Cortex of kidney (tissue), 1 donor: ENCODE data around the gene SLC2A9.

ENCODE experiments used
- DNase-seq: peaks from one replicate; lab custom pipeline; 2025; lab: John Stamatoyannopoulos, UW

Gene SLC2A9

GRCh38 chr4:10045481-10045880 is 24.2 kb upstream of the SLC2A9 start:
- no peak for DNase-seq

- DNase-seq, result no peak
Measured at GRCh38 chr4:10041036-10041435, 19.7 kb upstream of the SLC2A9 start.

GRCh38 chr4:10040049-10040892 is 19.0 kb upstream of the SLC2A9 start:
- no peak for DNase-seq

DNA sequence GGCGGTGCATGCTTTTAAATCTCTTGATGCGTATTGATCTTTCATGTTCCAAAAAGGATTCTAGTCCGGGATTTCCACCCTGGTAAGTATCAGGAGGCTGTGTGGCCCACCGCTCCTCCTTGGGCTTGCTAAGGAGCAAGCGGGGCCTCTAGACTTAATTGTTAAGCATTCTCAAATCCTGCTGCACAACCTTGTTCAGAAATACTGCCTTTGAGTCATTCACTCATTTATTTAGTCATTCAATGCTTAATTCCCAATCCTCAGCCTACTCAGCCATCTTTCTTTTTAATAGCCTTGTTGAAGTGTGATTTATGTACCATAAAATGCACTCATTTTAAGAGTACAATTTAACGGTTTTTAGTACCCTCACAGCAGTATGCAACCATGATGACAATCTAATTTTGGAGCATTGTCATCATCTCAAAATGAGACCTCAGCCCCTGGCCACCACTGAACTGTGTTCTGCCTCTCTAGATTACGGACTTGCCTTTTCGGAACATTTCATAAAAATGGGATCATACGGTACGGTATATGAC is 15.6 kb upstream of the SLC2A9 start:
- DNase-seq, result no peak

DNA sequence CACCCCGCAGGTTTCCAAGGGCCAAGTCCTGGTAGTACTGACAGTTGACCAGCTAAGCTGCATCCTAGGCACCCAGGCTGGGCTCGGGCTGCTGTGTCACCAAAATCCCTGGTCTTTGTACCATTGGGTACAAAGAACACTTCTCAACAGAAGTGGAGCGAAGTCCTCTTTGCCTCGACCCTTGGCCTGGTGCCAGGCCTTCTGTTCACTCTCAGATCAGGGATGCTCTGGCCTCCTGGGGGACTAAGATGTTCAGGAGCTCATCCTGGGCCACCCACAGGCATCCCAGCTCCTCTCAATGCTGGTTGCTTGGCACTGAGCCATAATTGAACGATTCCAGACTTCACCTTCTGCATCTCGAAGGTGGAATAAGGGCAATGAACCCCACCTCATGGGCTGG is 13.8 kb upstream of the SLC2A9 start:
- DNase-seq, result no peak

- DNase-seq, result no peak
Measured at GRCh38 chr4:10034612-10035104, 13.4 kb upstream of the SLC2A9 start.

DNA sequence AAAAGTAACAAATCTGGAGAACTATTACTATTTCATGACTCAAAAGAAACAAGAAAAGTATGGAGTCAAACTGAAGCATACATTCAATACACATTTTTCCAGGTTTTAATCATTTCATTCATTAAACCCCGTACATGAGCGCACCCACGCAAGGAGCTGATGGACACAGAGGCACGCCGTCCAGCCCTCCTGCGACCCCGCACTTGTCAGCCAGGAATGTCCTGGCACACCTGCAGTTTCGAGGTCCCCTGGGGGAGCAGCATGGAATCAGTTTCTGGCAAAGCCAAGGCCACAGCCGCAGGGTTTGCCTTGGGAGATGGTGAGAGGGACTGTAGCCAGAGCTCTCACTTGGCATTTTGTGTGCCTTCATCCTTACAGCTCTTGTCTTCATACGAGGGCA is 12.8 kb upstream of the SLC2A9 start:
- DNase-seq, result no peak

GRCh38 chr4:10033191-10033881 is 12.0 kb upstream of the SLC2A9 start:
- DNase-seq, result no peak

GRCh38 chr4:10032625-10033024 is 11.3 kb upstream of the SLC2A9 start:
- DNase-seq, result no peak

- no peak for DNase-seq
Measured at GRCh38 chr4:10031668-10032590, 10.6 kb upstream of the SLC2A9 start.

DNA sequence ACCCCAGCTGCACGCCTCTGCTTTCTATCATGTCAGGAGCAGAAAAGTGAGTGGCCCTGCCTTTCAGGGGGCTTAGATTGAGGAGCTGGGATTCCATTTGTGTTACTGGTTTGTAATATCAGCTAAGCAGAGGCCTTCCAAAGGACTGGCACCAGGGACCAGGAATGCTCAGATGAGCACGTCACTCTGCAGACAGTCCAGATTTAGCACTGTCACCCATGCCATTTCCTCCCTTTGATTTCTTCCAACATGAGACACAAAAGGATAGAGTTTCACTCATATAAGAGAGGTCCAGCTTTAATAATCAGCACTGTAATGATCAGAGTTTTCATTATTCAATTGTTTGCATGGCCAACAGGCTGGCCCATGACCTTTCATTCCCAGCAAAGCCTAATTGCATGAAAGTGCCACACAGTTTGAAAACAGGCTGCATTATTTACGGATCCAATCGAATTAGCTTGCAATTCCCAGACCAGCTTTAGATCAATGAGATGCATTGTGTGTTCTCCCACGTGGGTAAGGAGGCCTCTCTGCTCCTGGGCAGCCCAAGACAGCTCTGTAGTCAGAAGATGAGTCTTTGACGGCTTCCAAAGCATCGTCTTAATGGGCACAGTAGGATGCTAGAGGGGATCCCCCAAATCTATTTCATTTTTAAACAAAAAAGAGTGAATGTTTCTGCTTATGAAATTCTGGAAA is 9.8 kb upstream of the SLC2A9 start:
- no peak for DNase-seq

- no peak for DNase-seq
Measured at GRCh38 chr4:10029403-10029802, 8.1 kb upstream of the SLC2A9 start.

DNA sequence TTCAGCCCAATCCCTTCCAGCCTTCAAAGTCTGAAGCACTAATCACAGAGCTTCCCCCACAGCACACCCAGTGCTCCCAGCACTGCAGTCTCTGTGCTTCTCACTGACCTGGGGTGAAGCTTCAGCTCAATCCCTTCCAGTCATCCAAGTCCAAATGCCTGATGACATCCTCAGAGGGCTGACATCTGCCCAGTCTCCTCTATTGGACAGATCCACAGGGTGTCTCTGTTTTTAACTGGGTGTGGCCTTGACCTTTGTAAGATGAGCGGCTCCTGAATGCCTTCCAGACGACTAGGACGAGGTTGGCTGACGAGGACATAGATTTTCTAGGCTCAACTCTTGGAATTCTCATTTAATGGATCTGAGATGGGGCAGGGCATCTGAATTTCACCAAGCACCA is 7.6 kb upstream of the SLC2A9 start:
- no peak for DNase-seq

GRCh38 chr4:10026485-10026884 is 5.2 kb upstream of the SLC2A9 start:
- DNase-seq, result no peak

GRCh38 chr4:10025230-10025806 is 4.0 kb upstream of the SLC2A9 start:
- no peak for DNase-seq

GRCh38 chr4:10024303-10024702 is 3.0 kb upstream of the SLC2A9 start:
- no peak for DNase-seq

GRCh38 chr4:10023806-10024205 is 2.5 kb upstream of the SLC2A9 start:
- no peak for DNase-seq

DNA sequence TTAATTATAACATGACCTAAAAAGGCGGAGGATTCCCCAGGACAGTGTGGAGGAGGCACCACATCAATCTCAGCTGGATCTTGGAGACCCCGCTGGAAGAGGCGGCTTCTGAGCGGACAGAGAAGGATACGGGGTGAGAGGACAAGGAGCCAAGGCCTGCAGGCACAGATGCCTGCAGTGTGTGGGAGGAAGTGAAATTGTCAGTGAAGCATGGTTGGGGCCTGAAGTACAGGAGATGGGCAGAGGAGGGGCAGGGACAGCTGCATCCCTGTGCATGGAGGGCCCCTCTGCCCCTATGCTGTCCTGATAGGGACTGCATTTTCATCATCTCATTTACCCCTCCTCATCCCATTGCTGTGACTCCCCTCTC is 1.7 kb upstream of the SLC2A9 start:
- no peak for DNase-seq

DNA sequence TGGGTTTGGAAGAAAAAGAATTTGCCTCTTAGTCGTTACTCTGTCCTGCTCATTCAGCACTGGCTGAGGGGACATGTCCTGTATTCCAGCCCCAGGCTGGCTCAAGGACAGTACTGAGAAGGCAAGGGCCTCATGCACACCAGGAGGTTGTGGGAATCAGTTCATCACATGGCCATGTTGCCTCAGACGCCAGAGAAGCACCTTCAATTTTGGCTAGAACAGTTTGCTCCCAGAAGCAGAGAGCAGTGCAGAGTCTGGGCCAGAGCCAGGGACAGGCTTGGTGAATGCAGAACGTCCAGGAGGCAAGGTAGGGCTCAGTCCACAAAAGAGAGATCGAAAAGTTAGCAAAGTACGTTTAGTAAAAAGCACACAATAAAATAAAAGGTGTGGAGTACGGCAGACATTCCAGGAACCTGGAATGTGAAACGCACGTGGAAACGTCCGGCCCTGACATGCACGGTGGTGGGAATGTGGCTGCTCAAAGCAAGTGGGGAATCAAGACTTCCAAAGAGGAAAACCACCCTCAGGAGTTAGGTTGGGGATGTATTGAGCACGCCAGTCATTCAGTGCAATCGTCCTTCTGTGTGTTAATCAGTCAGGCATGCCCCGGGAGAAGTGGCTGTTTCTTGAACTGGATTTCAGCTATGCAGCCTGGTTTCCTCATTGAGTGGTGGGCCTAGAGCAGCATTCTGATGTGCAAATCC is 1.2 kb upstream of the SLC2A9 start:
- no peak for DNase-seq

DNA sequence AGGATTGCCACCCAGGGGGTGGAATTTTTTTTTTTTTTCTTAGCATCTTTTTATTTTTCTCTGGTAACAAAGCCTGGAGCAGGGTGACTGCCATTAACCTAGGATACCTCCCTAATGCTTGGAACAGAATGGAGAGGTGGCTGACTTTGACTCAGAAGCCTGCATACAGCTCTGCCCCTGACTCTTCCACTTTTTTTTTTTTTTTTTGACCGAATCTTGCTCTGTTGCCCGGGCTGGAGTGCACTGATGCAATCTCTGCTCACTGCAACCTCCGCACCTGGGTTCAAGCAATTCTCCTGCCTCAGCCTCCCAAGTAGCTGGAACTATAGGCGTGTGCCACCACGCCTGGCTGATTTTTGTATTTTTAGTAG is 341 bp upstream of the SLC2A9 start:
- DNase-seq, result no peak

DNA sequence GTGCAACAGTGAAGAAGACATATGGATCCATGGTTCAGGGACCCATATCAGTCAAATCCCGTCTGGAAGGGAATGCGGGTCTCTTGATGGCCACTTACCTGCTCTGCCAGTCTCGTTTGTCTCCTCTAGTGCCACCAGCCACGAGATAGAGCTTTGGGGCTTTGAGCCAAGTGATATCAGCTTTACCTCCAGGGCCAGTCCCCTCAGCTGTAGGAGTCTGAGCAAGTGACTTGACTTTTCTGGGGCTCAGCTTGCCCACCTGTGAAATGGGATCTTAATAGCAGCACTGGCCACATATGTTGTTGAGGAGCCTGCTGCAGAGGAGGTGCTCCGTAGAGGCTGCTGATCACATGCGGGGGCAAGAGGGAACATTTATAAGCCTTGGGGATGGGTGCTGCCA is 1.2 kb downstream of the SLC2A9 start:
- no peak for DNase-seq
